ENCODE results near the gene CASP1.

DNA sequence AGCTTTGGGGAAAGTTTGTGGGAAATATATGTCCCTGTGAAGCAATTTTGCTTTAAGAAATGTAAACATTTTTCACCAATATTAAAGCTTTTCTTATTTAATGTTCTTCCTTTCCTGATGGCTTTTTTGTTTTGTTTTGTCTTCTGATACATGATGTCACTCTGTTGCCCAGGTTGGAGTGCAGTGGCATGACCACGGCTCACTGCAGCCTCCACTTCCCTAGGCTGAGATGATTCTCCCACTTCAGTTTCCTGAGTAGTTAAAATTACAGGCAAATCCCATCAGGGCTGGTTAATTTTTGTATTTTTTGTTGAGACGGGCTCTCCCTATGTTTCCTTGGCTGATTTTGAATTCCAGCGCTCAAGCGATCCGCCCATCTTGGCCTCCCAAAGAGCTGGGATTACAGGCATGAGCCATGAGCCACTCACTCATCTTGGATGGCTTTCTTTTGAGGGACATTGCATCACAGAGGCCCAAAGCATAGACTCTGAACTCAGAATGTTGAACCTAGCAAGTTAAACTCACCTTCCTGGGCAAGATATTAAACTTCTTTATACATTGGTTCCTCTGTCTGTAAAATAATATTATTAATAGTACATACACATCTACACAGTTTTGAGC is 10.8 kb upstream of the CASP1 start:
- TF ChIP-seq, protein P1, sequence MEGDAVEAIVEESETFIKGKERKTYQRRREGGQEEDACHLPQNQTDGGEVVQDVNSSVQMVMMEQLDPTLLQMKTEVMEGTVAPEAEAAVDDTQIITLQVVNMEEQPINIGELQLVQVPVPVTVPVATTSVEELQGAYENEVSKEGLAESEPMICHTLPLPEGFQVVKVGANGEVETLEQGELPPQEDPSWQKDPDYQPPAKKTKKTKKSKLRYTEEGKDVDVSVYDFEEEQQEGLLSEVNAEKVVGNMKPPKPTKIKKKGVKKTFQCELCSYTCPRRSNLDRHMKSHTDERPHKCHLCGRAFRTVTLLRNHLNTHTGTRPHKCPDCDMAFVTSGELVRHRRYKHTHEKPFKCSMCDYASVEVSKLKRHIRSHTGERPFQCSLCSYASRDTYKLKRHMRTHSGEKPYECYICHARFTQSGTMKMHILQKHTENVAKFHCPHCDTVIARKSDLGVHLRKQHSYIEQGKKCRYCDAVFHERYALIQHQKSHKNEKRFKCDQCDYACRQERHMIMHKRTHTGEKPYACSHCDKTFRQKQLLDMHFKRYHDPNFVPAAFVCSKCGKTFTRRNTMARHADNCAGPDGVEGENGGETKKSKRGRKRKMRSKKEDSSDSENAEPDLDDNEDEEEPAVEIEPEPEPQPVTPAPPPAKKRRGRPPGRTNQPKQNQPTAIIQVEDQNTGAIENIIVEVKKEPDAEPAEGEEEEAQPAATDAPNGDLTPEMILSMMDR (IDR thresholded peaks at IDR 0.05) = no peak
- TF ChIP-seq POLR2A (IDR thresholded peaks at IDR 0.05) = no peak

All from breast epithelium (tissue), 3 donors.